Measurements from ENCODE around the gene CDH13.

DNA sequence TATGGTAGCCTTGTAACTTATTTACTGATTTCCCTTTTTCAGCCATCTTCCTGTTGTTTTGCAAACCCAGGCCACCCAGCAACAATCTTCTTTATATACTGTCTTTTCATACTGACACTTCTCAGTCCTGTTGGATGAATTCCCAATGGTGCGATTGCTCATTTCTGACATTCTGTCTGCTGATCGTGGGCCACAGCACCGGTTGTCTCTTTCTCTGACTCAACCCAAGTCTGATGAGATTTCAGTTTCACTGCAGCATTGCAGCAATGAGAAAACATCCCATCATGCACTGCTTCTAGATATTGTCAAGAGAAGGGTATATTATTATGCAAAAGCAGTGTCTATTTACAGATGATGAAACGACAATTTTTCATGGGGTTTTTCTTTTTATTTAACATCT, 831.8 kb downstream of the CDH13 start:
- TF ChIP-seq, protein P1, sequence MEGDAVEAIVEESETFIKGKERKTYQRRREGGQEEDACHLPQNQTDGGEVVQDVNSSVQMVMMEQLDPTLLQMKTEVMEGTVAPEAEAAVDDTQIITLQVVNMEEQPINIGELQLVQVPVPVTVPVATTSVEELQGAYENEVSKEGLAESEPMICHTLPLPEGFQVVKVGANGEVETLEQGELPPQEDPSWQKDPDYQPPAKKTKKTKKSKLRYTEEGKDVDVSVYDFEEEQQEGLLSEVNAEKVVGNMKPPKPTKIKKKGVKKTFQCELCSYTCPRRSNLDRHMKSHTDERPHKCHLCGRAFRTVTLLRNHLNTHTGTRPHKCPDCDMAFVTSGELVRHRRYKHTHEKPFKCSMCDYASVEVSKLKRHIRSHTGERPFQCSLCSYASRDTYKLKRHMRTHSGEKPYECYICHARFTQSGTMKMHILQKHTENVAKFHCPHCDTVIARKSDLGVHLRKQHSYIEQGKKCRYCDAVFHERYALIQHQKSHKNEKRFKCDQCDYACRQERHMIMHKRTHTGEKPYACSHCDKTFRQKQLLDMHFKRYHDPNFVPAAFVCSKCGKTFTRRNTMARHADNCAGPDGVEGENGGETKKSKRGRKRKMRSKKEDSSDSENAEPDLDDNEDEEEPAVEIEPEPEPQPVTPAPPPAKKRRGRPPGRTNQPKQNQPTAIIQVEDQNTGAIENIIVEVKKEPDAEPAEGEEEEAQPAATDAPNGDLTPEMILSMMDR (IDR thresholded peaks at IDR 0.05) = no peak
- no peak for TF ChIP-seq ZFX (IDR thresholded peaks at IDR 0.05; ENCODE audit: borderline replicate concordance)
